Measurements from ENCODE around the gene MAST4. TPM values are rescaled to one million over a fixed set of nuclear protein-coding genes. Genes with fewer than 3 reads are reported as not detected.

MAST4 gene
- total and polyA plus RNA-seq, 2 of the 8 experiments (the other 6 are each of a cell fraction or from before 2014, with no cell fraction given): 1.5 to 2.6 TPM

DNA sequence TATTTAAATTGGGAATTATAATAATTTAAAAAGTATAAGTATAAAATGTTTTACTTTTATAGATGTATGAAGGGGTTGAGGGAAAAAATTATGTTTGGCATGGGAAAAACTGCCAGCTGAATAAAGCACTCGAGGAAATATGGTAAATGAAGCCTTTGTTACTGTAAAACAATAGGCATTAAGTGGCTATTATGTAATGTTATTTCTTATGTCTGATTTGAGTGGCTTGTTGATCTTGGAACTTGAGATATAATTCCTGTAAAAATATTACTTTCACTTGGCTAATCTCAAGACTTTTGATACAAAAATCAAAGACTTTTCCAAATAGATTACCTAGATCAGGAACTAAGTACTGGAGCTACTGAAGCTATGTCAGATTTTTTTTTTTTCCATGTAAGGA is 417.5 kb downstream of the MAST4 start (continued):
- TF ChIP-seq SRF (IDR thresholded peaks at IDR 0.05; ENCODE audit: low read depth, low read length): no peak

Measured in H1 (cell line).